ENCODE data around the gene BPIFB3.

BPIFB3 gene

GRCh38 chr20:33062105-33062824 lies 8.6 kb downstream of the BPIFB3 start:
- DNase-seq (ENCODE audit: low read depth), result no peak

GRCh38 chr20:33062825-33063149 lies 9.1 kb downstream of the BPIFB3 start:
- no peak for DNase-seq (ENCODE audit: low read depth)

- DNase-seq (ENCODE audit: low read depth), result no peak
Measured at GRCh38 chr20:33063271-33063670, 9.6 kb downstream of the BPIFB3 start.

- DNase-seq (ENCODE audit: low read depth), result no peak
Measured at GRCh38 chr20:33064572-33065287, 11.0 kb downstream of the BPIFB3 start.

GRCh38 chr20:33065785-33066184 lies 12.1 kb downstream of the BPIFB3 start:
- DNase-seq (ENCODE audit: low read depth), result no peak

GRCh38 chr20:33067806-33068205 lies 14.1 kb downstream of the BPIFB3 start:
- DNase-seq (ENCODE audit: low read depth), result no peak

- no peak for DNase-seq (ENCODE audit: low read depth)
Measured at GRCh38 chr20:33068251-33068939, 14.7 kb downstream of the BPIFB3 start.

GRCh38 chr20:33069673-33070072 lies 16.0 kb downstream of the BPIFB3 start:
- no peak for DNase-seq (ENCODE audit: low read depth)

- DNase-seq (ENCODE audit: low read depth), result no peak
Measured at GRCh38 chr20:33070111-33071053, 16.7 kb downstream of the BPIFB3 start.

- no peak for DNase-seq (ENCODE audit: low read depth)
Measured at GRCh38 chr20:33071198-33071597, 17.5 kb downstream of the BPIFB3 start.

GRCh38 chr20:33072362-33072761 lies 18.7 kb downstream of the BPIFB3 start:
- no peak for DNase-seq (ENCODE audit: low read depth)

- no peak for DNase-seq (ENCODE audit: low read depth)
Measured at GRCh38 chr20:33072813-33073212, 19.1 kb downstream of the BPIFB3 start.

GRCh38 chr20:33074675-33075074 lies 21.0 kb downstream of the BPIFB3 start:
- no peak for DNase-seq (ENCODE audit: low read depth)

- no peak for DNase-seq (ENCODE audit: low read depth)
Measured at GRCh38 chr20:33075281-33075680, 21.6 kb downstream of the BPIFB3 start.

- no peak for DNase-seq (ENCODE audit: low read depth)
Measured at GRCh38 chr20:33076662-33077372, 23.1 kb downstream of the BPIFB3 start.

GRCh38 chr20:33079259-33079658 lies 25.6 kb downstream of the BPIFB3 start, which contains the start of gene BPIFB4:
Gene BPIFB4, plus strand, starts transcription at chr20:33079643. Its CDS starts 1,884 bp downstream, at chr20:33081527.
- no peak for DNase-seq (ENCODE audit: low read depth)

- no peak for DNase-seq (ENCODE audit: low read depth)
Measured at GRCh38 chr20:33081411-33082154, 27.9 kb downstream of the BPIFB3 start.

- no peak for DNase-seq (ENCODE audit: low read depth)
Measured at GRCh38 chr20:33082546-33082945, 28.8 kb downstream of the BPIFB3 start.

GRCh38 chr20:33083544-33084340 lies 30.0 kb downstream of the BPIFB3 start:
- DNase-seq (ENCODE audit: low read depth), result no peak

- DNase-seq (ENCODE audit: low read depth), result no peak
Measured at GRCh38 chr20:33084722-33085121, 31.0 kb downstream of the BPIFB3 start.

All from activated T-helper 1 cell treated with Interleukin-2 at 50 U/mL for 16 hours (primary cell).